HG03354 (cell line): ENCODE data around the gene PKP2.

ENCODE experiments used
- ATAC-seq: cut with Tn5 transposase; IDR thresholded peaks from one replicate; pipeline ENCODE4 v1.9.1; 2021; ENCODE audit warnings: mild to moderate bottlenecking; ENCODE audit not compliant: unreplicated experiment, poor library complexity, severe bottlenecking

The PKP2 gene

DNA sequence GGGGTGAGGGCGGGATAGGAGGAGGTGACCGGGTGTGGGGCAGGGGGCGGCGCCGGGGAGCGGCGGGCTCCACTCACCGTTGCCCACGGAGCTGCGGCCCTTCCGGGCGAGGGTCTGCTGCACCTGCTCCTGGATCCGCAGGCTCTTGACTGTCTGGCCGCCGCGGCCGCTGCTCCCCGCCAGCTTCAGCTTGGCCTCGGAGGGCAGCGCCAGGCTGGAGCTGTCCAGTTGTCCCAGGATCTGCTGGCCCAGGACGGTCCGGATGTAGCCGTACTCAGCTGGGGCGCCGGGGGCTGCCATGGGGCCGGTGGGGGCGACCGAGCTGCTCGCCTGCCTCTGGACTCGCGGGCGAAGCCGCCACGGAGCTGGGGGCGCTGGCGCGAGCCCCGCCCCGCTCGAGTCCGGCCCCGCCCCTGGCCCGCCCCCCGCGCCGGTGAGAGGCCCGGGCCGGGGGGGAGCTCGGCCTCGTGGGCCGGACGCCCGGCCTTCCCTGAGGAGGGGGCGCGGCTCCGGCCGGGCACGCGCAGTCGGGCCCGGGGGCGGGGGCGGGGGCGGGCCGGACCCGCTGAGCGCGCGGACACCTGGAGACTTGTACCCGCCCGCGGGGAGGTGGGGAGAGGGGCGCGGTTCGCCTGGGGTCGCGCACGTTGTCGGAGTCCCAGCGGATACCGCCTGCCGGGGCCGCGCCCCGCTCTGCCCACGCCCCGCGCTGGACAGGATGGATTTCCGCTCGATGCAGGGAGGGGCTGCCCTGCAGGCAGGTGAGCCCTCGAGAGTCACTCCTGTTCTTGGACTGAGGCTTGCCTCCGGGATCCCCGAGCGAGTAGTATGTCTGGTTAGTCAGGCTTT is at the start of gene PKP2:
Gene PKP2 (minus strand): TSS at position 346 of the 849 bp plus-strand sequence. CDS start 46 bp downstream, at position 300.
- ATAC-seq: peak; percentile 58

DNA sequence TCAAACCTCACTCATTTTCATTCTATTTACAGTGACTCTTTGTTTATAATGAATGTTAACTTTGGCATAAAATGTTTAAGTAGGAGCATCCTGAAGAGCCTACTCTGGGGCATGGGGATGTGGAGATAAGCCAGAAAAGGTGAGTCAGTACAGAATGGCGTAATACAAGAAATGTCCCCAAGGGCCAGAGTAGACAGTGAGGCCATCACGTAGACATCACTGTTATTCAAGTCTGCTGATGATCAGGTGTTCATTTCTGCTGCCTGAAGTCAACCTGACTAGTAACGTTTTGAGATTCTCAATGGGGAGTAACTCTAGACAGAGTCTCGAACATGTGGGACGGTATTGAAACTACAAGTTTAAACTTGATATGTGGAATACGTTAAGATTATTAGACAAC is 47.6 kb upstream of the PKP2 start:
- no peak for ATAC-seq

- ATAC-seq: no peak
Observed at GRCh38 chr12:32939801-32940200, 43.2 kb upstream of the PKP2 start.

GRCh38 chr12:32926963-32927362 is 30.4 kb upstream of the PKP2 start:
- ATAC-seq: no peak

DNA sequence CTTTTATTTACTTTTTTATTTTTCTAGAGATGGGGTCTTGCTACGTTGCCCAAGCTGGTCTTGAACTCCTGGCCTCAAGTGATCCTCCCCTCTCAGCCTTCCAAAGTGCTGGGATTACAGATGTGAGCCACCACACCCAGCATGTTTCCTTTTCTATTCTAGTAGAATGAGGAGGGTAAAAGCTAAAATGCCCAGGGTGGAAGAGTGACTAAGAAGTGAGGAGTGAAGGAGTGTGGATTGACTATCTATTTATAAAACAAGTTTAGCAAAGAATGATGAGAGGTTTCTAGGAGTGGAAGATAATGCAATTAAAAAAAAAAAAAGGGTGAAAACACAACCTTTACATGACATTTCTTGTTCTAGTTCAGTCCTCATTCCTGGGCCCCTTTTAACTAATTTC is 29.8 kb upstream of the PKP2 start:
- ATAC-seq: no peak

- ATAC-seq: no peak
Observed at GRCh38 chr12:32922546-32923297, 26.1 kb upstream of the PKP2 start.

DNA sequence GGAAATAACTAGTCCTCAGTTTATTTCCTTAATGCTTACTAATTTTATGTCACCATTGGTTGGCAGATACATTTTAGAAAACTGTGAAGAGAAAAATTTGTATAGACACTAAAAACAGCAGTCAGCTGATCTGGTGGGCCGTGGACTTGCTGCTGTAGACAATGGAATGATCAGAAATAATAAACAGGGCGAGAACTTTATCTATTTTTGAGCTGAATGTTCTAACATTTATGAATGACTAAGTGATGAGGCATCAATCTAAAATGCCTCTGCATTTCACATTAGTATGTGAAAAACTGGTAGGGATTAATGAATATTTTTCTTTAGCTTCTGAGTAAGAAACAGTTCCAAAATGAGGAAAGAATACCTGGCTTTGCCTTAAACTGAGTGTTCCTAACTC is 24.8 kb upstream of the PKP2 start:
- ATAC-seq: no peak

GRCh38 chr12:32920506-32921085 is 24.0 kb upstream of the PKP2 start:
- ATAC-seq: no peak

DNA sequence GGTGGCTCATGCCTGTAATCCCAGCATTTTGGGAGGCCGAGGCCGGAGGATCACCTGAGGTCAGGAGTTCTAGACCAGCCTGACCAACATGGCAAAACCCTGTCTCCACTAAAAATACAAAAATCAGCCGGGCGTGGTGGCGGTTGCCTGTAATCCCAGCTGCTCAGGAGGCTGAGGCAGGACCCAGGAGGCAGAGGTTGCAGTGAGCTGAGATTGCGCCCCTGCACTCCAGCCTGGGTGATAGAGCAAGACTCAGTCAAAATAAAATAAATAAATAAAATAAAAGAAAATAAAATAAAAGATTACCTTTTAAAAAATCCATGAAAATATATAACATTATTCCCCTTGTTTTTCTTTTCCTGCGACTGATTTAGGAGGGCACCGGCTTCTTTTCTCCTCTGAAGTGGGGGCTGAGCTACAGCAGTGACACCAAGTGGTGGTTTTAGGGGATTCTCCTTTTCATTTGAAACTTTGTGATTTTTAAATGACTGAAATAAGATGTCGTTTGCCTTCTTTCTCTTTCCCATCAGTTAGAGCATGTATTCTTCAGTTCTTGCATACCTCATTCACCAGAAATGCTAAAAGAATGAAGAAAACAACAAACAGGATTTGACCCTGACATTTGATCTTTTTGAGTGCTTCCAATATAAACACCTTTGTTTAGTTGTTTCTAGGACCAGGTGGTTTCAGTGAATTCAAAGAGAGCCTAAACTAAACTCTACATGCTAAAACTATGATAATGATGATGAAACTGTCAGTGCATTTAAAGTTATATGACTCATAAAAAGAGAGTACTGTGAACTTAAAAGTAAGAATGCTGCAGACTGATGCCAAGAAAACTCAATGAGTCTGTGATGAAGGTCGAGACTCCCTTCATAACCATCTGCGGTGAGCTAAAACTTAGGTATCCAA is 22.6 kb upstream of the PKP2 start:
- no peak for ATAC-seq

DNA sequence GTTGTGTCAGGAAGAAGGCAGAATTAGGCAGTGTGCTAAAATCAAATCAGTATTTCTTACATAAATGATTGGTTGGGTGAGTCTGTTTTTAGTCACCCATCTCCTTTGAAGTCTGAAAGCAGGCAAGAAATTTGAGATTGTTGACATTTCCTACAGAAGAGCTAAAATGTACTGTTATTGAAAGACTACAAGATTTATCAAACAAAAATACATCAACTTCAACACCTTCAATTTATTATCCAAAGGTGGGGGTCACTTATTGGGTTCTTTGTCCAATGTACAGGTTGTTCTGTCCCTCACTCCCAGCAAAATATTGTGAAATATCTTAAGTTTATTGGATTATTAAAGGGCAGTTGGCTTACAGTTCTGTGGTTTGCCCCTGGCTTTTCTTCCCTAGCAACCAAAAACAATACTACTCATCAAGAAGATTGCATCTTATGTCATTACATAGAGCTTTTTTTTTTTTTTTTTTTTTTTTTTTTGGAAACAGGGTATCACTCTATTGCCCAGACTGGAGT is 20.6 kb upstream of the PKP2 start:
- no peak for ATAC-seq

DNA sequence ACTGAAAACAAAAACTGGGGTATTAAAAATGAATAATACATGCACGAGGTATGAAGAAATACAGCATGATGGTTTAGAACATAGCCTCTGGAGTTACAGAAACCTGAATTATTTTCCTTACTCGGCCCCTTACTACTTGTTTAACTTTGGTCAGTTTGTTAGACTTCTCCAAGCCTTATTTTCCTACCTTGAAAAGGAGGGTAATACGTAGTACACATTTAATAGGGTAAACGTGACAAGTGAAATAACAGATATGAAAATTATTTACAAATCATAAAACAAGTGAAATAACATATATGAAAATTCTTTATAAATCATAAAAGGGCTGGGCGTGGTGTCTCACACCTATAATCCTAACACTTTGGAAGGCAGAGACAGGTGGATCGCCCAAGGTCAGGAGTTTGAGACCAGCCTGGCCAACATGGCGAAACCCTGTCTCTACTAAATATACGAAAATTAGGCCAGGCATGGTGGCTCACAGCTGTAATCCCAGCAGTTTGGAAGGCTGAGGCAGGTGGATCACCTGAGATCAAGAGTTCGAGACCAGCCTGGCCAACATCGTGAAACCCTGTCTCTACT is 11.4 kb upstream of the PKP2 start:
- no peak for ATAC-seq

DNA sequence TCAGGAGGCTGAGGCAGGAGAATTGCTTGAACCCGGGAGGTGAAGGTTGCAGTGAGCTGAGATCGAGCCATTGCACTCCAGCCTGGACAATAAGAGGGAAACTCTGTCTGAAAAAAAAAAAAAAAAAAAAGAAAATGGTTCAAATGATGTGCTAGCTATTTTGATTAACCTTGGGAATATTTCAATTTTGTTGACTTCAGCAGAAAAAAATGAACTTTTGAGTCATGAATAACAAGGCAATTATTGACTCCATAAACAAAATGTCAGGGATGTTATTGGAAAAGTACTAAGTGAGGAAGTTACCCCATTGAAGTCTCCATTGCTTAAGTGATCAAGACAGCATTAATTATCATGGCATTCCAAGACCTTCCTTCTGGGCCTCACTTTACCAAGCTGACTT is 10.6 kb upstream of the PKP2 start:
- no peak for ATAC-seq

GRCh38 chr12:32906399-32907165 is 10.0 kb upstream of the PKP2 start:
- ATAC-seq: peak; percentile 98

DNA sequence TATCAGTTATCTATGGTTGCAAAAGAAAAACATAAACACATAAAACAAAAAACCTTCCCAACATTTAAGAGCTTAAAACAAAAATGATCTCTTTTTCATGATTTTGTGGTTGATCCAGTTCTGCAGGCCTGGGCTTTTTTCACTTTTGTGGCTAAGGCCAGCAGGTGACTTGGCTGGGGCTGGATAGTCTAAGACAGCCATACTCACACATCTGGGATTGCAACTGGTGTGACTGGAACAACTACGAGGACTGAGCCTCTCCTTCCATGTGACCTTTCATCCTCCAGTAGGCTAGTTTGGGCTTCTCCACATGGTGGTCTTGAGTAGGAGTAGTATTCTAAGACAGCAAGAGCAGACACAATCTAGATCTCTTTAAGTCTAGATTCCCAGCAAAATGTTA is 7.2 kb upstream of the PKP2 start:
- no peak for ATAC-seq

- no peak for ATAC-seq
Observed at GRCh38 chr12:32903318-32903717, 6.7 kb upstream of the PKP2 start.

GRCh38 chr12:32902287-32902997 is 5.9 kb upstream of the PKP2 start:
- ATAC-seq: peak; percentile 48

DNA sequence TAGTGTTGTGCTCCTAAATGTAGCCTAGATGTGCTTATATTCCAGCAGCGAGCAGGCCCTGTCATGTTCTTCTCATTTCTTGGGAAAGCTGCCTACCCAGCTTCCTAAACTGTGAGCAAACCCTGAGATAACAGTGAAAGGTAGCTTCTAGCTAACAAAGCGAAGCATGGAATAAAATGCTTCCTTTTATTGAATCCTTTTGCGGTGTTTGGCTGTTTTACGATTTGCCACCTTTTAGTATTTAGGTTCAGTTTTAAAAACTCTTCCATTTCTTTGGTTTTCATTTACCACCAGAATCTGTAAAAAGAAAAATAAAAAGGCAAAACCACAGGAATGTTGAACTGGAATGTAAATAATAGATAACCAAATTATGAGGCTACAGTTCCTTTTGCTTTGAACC is 5.0 kb upstream of the PKP2 start:
- ATAC-seq: no peak
